HG02938 (cell line): ENCODE measurements around the gene CUEDC2.

Source experiments
- ATAC-seq: cut with Tn5 transposase; IDR thresholded peaks from one replicate; pipeline ENCODE4 v1.9.1; 2021; ENCODE audit warnings: mild to moderate bottlenecking, moderate library complexity; ENCODE audit not compliant: unreplicated experiment

CUEDC2 gene

DNA sequence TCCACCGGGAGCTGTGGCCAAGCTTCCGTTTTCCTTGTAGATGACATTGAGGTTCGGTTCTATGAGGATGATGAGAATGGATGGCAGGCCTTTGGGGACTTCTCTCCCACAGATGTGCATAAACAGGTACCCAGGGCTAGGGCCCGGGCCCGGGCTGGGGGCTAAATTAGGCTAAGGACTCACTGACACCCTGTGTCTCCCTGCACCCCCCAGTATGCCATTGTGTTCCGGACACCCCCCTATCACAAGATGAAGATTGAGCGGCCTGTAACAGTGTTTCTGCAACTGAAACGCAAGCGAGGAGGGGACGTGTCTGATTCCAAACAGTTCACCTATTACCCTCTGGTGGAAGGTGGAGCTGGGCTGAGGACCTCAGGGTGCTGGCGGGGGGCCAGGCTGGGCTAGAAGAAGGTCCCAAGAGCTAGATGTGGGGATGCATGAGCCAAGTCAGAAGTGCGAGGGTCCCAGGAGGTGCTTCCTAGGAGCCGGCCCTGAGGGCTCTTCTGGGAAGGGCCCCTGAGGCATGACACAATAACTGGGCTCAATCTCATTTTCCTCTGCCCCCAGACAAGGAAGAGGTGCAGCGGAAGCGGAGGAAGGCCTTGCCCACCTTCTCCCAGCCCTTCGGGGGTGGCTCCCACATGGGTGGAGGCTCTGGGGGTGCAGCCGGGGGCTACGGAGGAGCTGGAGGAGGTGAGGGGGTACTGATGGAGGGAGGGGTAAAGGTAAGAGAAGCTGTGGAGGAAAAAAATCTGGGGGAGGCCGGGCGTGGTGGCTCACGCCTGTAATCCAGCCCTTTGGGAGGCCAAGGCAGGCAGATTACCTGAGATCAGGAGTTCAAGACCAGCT lies 34.0 kb downstream of the CUEDC2 start:
- no peak for ATAC-seq

- no peak for ATAC-seq
These were observed 34.9 kb downstream of the CUEDC2 start for GRCh38 chr10:102397222-102398171.

GRCh38 chr10:102396730-102397151 lies 35.6 kb downstream of the CUEDC2 start:
- no peak for ATAC-seq

DNA sequence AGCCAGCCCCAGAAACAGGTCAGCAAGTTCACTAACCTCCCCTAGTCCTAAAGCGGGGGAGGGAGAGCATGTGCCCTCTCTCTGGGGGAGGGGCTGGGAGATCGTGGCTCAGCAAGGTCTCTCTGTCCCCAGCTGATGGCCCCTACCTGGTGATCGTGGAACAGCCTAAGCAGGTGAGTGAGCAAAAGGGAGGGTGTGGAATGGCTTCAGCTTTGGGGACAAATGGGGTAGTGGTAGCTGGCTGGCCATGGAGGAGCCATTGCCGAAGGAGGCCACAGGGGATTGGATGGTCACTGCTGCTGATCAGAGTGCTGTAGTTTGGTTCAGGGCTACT lies 36.1 kb downstream of the CUEDC2 start:
- no peak for ATAC-seq

GRCh38 chr10:102395400-102396316 lies 36.7 kb downstream of the CUEDC2 start, which contains the start of gene NFKB2:
TSS of gene NFKB2 (plus strand) at chr10:102395705. CDS start at chr10:102395960, 255 bp downstream.
- peak; percentile 26 for ATAC-seq

DNA sequence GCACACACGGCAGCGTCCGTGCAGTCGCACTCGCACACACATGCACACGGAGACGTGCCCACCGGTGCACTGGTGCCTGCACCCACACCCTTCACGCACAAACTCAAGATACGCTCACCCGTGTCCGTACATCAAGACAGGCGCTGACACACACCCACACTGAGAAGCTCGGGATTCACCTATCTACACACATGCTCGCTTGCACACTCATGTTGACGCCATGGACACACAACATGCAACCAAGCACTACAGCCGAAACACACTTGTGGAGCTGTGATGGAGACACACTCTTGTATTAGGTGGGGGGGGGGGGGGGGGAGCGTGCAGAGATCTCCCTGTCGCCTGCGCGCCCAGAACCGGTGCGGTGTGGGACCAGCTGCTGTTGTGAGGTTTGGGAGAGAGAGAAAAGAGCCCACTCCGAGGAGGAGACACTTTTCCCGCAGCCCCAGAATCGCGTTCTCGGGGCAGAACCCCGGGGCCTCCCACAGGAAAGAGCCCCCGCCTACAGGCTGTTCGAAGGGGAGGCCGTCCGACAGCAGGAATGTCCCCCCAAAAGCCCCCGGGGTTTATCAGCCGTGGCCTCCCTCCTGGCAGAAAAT lies 37.5 kb downstream of the CUEDC2 start:
- peak; percentile 1 for ATAC-seq

- ATAC-seq: peak; percentile 77
These were observed 38.1 kb downstream of the CUEDC2 start for GRCh38 chr10:102394079-102394800.

DNA sequence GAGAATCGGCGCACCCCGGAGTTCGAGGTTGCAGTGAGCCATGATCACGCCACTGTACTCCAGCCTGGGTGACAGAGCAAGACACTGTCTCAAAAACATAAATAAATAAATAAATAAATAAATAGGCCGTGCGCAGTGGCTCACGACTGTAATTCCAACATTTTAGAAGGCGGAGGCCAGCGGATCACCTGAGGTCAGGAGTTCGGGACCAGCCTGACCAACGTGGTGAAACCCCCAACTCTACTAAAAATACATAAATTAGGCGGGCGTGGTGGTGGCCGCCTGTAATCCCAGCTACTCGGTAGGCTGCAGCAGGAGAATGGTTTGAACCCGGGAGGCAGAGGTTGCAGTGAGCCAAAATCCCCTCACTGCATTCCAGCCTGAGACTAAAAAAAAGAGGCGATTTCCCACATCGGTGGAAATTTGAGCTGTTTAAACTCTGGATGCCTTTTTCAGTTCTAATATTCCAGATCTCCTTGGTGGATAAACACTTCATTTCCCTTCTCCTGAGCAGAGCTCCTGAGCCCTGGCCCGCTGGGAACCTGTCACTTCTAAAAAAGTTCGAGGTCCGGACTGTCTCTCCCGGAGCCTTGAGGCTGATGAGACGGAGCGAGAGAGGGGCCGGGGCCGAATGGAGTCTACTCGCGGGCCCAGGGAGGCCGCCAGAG lies 38.8 kb downstream of the CUEDC2 start:
- ATAC-seq: no peak

- ATAC-seq: no peak
These were observed 40.1 kb downstream of the CUEDC2 start for GRCh38 chr10:102392306-102392705.

- no peak for ATAC-seq
These were observed 42.5 kb downstream of the CUEDC2 start for GRCh38 chr10:102389894-102390293.

DNA sequence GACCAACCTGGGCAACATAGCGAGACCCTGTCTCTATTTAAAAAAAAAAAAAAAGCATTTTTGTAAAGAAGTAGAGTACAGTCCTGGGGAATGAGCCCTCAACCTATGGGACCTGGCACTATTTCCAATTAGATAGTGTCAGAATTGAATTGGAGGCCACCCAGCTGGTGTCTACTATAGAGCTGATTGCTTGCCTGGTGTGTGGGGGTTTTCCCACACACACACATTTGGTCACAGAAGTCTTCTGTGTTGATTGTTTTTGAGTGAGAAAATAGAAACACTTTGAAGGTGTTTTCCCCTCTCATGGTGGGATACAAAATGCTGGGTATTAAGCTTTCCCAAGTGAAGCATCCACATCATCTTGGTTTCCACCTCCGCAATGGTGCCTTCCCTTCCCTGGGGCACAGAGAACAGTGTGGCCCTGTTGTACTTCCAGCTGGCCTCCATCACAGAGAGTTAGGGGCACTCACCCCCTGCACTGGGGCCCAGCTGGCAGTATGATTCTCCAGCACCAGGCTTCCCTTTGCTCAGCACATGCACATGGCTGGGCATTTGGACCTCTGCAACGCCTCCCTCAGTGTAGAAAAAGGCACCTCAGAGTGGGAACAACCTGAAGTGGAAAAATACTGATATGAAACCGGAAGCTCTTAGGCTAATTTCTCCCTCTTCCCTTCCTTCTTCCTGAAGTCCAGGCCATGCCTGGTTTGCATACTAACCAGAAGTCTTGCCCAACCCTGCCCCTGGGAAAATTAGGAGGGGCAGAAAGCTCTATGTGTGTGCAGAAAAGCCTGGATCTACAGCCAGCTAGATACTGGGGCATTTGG lies 47.6 kb downstream of the CUEDC2 start:
- no peak for ATAC-seq

DNA sequence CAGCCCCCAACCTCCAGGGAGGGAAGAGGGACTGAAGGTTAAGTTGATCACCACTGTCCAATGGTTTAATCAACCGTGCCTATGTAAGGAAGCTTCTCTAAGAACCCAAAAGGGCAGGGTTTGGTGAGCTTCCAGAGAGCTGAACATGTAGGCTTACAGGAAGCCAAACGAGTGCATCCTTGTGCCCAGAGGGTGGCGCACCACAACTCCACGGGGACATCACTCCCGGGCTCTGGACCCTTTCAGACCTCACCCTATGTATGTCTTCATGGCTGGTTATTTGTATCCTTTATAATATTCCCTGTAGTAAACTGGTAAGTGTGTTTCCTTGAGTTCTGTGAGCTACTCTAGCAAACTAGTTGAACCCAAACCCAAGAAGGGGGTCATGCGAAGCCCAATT lies 48.3 kb downstream of the CUEDC2 start:
- no peak for ATAC-seq

GRCh38 chr10:102382871-102383270 lies 49.5 kb downstream of the CUEDC2 start:
- ATAC-seq: no peak

DNA sequence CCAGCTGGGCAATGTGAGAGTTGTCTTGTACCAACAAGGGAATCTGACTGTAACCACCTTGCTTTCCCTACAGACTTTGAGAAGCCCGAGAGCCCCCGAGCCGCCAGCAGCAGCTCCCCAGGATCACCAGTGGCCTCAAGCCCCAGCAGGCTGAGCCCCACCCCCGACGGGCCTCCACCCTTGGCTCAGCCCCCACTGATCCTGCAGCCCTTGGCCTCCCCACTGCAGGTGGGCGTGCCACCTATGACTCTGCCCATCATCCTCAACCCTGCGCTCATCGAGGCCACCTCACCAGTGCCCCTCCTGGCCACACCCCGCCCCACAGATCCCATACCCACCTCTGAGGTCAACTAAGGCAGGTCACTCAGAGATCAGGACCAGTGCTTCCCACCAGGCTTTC lies 50.4 kb downstream of the CUEDC2 start:
- ATAC-seq: no peak

- no peak for ATAC-seq
These were observed 53.0 kb downstream of the CUEDC2 start for GRCh38 chr10:102379383-102379782.

- no peak for ATAC-seq
These were observed 55.5 kb downstream of the CUEDC2 start for GRCh38 chr10:102376901-102377300.

- no peak for ATAC-seq
These were observed 56.5 kb downstream of the CUEDC2 start for GRCh38 chr10:102375867-102376266.

DNA sequence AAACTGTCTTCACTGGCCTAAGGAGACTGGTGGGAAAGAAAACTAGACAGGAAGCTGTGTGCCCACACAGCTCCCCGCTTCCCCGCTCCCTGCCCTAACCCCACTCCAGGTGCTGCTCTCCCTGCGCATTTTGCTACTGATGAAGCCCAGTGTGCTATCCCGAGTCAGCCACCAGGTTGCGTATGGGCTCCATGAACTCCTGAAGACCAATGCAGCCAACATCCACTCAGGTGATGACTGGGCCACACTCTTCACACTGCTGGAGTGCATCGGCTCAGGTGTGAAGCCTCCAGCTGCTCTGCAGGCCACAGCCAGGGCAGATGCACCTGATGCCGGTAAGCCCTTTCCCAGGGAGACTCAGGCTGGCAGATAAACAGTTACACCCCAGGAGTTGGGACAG lies 57.1 kb downstream of the CUEDC2 start:
- ATAC-seq: no peak
